A549 treated with AZD9567 at 1 μM for 4 hours (cell line): ENCODE data around the gene PER3. TPM values are rescaled to one million over a fixed set of nuclear protein-coding genes. Genes with fewer than 3 reads are reported as not detected.

Experiments used
- total RNA-seq: library from RNA; stranded (reverse); fragments of 200-300 nt; extraction: Qiagen RNA extraction; gene quantifications from 5 replicates; pipeline ENCODE4 v1.2.3, GENCODE V29; 2022; ENCODE audit not compliant: insufficient read depth

PER3 gene
- 0.41 to 1.2 TPM (median 0.96 TPM) in 5 replicates for total RNA-seq

GRCh38 chr1:7783826-7784491 is at the start of gene PER3:
Gene PER3 (plus strand): TSS chr1:7784291. CDS start chr1:7784878, 587 bp downstream.

GRCh38 chr1:7770997-7771822 is 12.9 kb upstream of the PER3 start, which contains the start of gene VAMP3:
Gene VAMP3 (plus strand): TSS chr1:7771296. CDS start chr1:7771384, 88 bp downstream.

DNA sequence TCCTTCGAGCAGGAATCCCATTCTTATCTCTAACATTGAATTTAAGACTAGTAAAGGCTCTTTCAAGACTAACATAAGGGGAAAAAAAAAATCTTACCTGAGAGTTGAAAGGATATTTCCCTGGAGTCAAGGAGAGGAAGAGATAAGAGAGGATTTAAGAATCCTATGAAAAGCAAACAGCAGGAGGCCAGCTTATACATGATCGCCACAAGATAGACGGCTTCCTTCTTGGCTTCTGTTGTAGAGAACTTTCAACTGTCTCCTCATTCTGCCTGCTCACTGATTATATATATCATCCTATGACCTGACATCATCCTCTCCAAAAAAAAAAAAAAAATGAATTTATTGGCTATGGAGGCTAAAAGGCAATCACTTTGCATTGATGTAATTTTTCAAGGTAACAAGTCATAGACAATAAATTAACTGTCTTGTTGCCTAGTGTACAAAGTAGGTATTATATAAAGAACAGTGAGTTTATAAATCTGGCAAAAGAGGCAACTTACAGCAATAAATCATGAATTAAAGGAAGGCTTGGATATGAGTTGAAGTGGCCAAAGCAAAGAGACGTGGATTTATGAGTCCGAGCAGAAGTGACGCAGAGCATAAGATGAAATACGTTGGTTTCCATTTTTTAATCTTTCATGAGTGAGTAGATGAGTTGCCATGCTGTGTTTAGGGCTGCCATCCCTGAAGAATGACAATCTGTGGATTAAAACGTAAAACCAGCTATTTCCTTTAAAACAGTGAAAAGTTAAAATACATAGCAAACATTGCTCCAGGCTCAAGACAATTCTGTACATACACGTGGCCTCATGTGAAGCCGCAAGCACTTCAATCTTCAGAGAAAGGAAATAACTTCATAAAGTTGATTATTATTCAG is 69.0 kb downstream of the PER3 start, which contains the start of gene UTS2:
TSS of gene UTS2 (minus strand) at position 262 of the 880 bp plus-strand sequence. CDS start at position 200, 62 bp downstream.

Other genes starting within 250 kb of the PER3 start
- gene VAMP3, start 13.0 kb upstream of the PER3 start, total RNA-seq: 69.3 to 90.1 TPM (median 74.7 TPM) in 5 replicates
- gene UTS2, start 68.8 kb downstream of the PER3 start, total RNA-seq: not detected in 5 replicates
- gene TNFRSF9, start 156.5 kb downstream of the PER3 start, total RNA-seq: 2.0 to 6.0 TPM (median 2.5 TPM) in 5 replicates
- gene PARK7, start 177.4 kb downstream of the PER3 start, total RNA-seq: 299 to 384 TPM (median 350 TPM) in 5 replicates
- gene ERRFI1, start 242.0 kb downstream of the PER3 start, total RNA-seq: 158 to 215 TPM (median 196 TPM) in 5 replicates